GM18526 (cell line): ENCODE results near the gene IFNA17.
"Not testable (repeated sequence)": the region's sequence is repeated elsewhere in the genome, so short reads cannot be mapped to it uniquely, and the experiment has no call there.

Source experiments
- POLR2A ChIP-seq: IDR thresholded peaks from 3 replicates; pipeline ENCODE4 v1.6.1; 2011; ENCODE audit not compliant: insufficient read length; ENCODE audit errors: extremely low read depth

IFNA17 gene

DNA sequence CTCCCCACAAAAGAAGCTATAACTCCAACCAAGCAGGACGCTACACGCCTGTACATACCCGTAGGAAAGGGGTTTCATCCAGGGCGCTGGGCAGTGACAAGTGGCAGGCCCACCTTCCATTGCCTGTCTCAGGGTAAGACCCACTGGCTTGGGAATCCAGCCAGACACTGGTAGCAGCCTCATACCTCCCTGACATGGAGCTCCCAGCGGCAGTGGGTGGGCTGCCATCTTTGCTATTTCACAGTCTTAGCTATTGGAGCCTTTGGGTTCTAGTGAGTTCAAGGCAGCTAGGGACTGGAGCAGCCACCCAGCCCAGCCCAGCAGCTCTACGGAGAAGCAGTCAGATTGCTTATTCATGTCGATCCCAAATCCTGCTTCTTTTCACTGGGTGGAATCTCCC lies 17.7 kb downstream of the IFNA17 start:
- no peak for TF ChIP-seq POLR2A

DNA sequence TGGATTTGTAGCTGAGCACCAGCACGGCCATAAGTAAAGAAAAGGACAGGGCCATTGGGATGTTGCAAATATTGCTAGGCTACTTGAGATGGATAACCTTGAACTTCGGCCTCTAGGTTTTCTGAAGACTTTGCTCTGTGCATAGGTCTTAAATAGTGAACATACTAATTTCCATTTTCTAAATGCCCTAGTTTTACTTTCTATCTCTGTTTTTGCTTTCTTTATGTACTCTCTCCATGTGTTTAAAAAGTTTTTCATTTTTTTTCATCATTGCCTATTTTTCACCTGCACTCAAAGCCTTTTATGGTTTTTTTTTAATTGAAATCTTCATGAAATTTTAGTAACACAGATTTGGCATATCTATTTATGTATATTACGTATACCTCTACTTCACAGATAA lies 21.0 kb downstream of the IFNA17 start, which contains the start of gene IFNA10:
IFNA10 (minus strand) TSS at position 101 of the 400 bp plus-strand sequence; CDS start at position 55, 46 bp downstream.
- TF ChIP-seq POLR2A: not testable (repeated sequence)

DNA sequence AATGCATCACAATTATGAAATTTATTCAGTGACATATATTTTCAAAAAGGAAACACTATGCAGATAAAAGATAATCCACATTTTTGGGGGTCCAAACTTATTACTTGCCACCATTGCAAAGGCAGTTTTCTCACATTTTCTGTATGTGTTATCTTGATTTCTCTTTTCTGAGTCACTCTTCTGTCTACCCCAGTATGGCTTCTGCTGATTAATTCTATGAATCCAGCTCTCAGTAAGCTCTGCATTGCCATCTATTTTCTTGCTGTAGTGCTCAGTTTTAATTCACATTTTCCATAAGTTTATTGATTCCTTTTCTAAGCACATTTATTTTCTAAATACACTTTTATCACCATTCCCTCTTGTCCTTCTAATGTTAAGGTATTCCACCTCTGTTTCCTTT lies 22.8 kb downstream of the IFNA17 start:
- TF ChIP-seq POLR2A: no peak

DNA sequence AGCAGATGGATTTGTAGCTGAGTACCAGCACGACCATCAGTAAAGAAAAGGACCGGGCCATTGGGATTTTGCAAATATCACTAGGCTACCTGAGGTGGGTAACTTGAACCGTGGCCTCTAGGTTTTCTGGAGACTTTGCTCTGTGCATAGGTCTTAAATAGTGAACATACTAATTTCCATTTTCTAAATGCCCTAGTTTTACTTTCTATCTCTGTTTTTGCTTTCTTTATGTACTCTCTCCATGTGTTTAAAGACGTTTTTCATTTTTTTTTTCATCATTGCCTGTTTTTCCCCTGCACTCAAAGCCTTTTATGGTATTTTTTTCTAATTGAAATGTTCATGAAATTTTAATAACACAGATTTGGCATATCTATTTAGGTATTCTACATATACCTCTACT lies 25.9 kb downstream of the IFNA17 start, which contains the start of gene IFNA7:
IFNA7 (minus strand) TSS at position 101 of the 400 bp plus-strand sequence; CDS start at position 61, 40 bp downstream.
- not testable (repeated sequence) for TF ChIP-seq POLR2A

DNA sequence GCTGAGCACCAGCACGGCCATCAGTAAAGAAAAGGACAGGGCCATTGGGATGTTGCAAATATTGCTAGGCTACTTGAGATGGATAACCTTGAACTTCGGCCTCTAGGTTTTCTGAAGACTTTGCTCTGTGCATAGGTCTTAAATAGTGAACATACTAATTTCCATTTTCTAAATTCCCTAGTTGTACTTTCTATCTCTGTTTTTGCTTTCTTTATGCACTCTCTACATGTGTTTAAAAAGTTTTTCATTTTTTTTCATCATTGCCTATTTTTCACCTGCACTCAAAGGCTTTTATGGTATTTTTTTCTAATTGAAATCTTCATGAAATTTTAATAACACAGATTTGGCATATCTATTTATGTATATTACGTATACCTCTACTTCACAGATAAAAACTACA lies 40.5 kb downstream of the IFNA17 start, which contains the start of gene IFNA4:
IFNA4 (minus strand) TSS at position 101 of the 400 bp plus-strand sequence; CDS start at position 45, 56 bp downstream.
- not testable (repeated sequence) for TF ChIP-seq POLR2A
